Naive thymus-derived CD4-positive, alpha-beta T cell (primary cell): ENCODE data around the gene YY1AP1. TPM values are rescaled to one million over a fixed set of nuclear protein-coding genes. Genes with fewer than 3 reads are reported as not detected.
A peak's percentile ranks its signal among the peaks of the same experiment; 100 is the strongest.
"Not testable (repeated sequence)": the region's sequence is repeated elsewhere in the genome, so short reads cannot be mapped to it uniquely, and the experiment has no call there.

Experiments used
- ATAC-seq: fragments of 150-1000 bp; cut with Tn5 transposase; 2 replicates; pipeline ENCODE4 v1.10.0; 2021; ENCODE audit warnings: mild to moderate bottlenecking, moderate library complexity
- CTCF ChIA-PET: fragments of 350-600 bp; sonication (Branson Sonifier 250); formaldehyde crosslinking; loops from one replicate; lab custom pipeline; 2021; ENCODE audit warnings: antibody characterized with exemption; lab: Charles Lee
- POLR2A ChIA-PET: fragments of 350-600 bp; sonication (Branson Sonifier 250); formaldehyde crosslinking; loops from one replicate; lab custom pipeline; 2021; ENCODE audit warnings: antibody characterized with exemption, inconsistent platforms; lab: Charles Lee
- DNase-seq, 9 donors: peaks; one replicate each; pipeline versions ENCODE4 v3.0.0 to v3.0.0-alpha.2; 2020 to 2022; ENCODE audit warnings: mixed read lengths in 1 of 9
- H3K27ac ChIP-seq: one replicate; pipeline ENCODE4 v1.7.0; 2013; ENCODE audit warnings: mild to moderate bottlenecking, low read depth, low read length, moderate library complexity
- H3K27me3 ChIP-seq, 2 donors: one replicate each; pipeline ENCODE4 v1.7.0; 2013; ENCODE audit warnings: low read length in 2 of 2, mild to moderate bottlenecking in 2 of 2, moderate library complexity in 2 of 2; ENCODE audit not compliant: control insufficient read depth in 2 of 2, insufficient read depth in 2 of 2
- H3K36me3 ChIP-seq, 3 experiments: 1 replicate in 2 of 3; 2 replicates in 1 of 3; pipeline ENCODE4 v1.7.0; 2013; ENCODE audit warnings: low read length in 3 of 3, mild to moderate bottlenecking in 3 of 3, moderate library complexity in 1 of 3; ENCODE audit not compliant: insufficient read depth in 3 of 3, control insufficient read depth in 2 of 3
- H3K4me1 ChIP-seq, 2 donors: one replicate each; pipeline ENCODE4 v1.7.0; 2013; ENCODE audit warnings: low read length in 2 of 2, mild to moderate bottlenecking in 2 of 2, moderate library complexity in 1 of 2; ENCODE audit not compliant: control insufficient read depth in 2 of 2, insufficient read depth in 2 of 2
- H3K4me3 ChIP-seq: 2 replicates; pipeline ENCODE4 v1.7.0; 2013; ENCODE audit warnings: mild to moderate bottlenecking, low read length
- H3K9me3 ChIP-seq, 3 experiments: 1 replicate in 2 of 3; 2 replicates in 1 of 3; pipeline ENCODE4 v1.7.0; 2013; ENCODE audit warnings: low read length in 3 of 3; ENCODE audit not compliant: control insufficient read depth in 2 of 3
- H3K27ac Mint-ChIP-seq, 9 donors: one replicate each; pipeline ENCODE4 v1.8.0; 2020 to 2022; ENCODE audit warnings: mixed read lengths in 9 of 9, mild to moderate bottlenecking in 8 of 9, moderate library complexity in 5 of 9, inconsistent platforms in 2 of 9
- H3K27me3 Mint-ChIP-seq, 5 donors: one replicate each; pipeline ENCODE4 v1.8.0; 2021 to 2022; ENCODE audit warnings: mixed read lengths in 5 of 5, mild to moderate bottlenecking in 1 of 5
- H3K36me3 Mint-ChIP-seq, 5 donors: one replicate each; pipeline ENCODE4 v1.8.0; 2020 to 2022; ENCODE audit warnings: mixed read lengths in 5 of 5, mild to moderate bottlenecking in 3 of 5, inconsistent platforms in 1 of 5
- H3K4me1 Mint-ChIP-seq, 7 donors: one replicate each; pipeline ENCODE4 v1.8.0; 2020 to 2022; ENCODE audit warnings: mixed read lengths in 7 of 7, mild to moderate bottlenecking in 3 of 7, inconsistent platforms in 1 of 7
- H3K4me3 Mint-ChIP-seq, 10 donors: one replicate each; pipeline ENCODE4 v1.8.0; 2020 to 2022; ENCODE audit warnings: mild to moderate bottlenecking in 10 of 10, mixed read lengths in 10 of 10, moderate library complexity in 6 of 10, inconsistent platforms in 2 of 10
- H3K9me3 Mint-ChIP-seq, 11 donors: one replicate each; pipeline ENCODE4 v1.8.0; 2020 to 2022; ENCODE audit warnings: mixed read lengths in 11 of 11, mild to moderate bottlenecking in 4 of 11, inconsistent platforms in 1 of 11, moderate library complexity in 1 of 11
- intact Hi-C, 2 donors: fragments of 100-400 bp; cut with micrococcal nuclease; formaldehyde crosslinking; loops; one replicate each; pipeline ENCODE4 v1.15.1; 2023
- polyA plus RNA-seq, 2 donors: library from polyadenylated mRNA; unstranded; fragments of 300-500 nt; fragmentation: Illumina TruSeq; gene quantifications; one replicate each; pipeline ENCODE4 v1.2.3, GENCODE V29; 2021
- total RNA-seq, 6 experiments: library from RNA in 5 of 6; stranded (reverse) in 5 of 6; gene quantifications; 1 replicate in 5 of 6; 2 replicates in 1 of 6; pipeline ENCODE4 v1.2.3 and lab custom pipeline; 2021 to 2026

Gene YY1AP1
- total and polyA plus RNA-seq, 7 experiments from 2014 or later, result 37.4 to 130 (median 82.8) TPM

GRCh38 chr1:155717041-155717440, 28.5 kb upstream of the YY1AP1 start:
- Histone ChIP-seq H3K36me3 (peaks cover 0 to 31% (median 3%) of the 10 kb centered on the region in 3 experiments), H3K4me3 (no peak overlapping the region), H3K9me3 (no peaks in the 10 kb centered on the region), H3K27ac (no peak overlapping the region), H3K4me1 (no peaks in the 10 kb centered on the region), H3K27me3 (no peaks in the 10 kb centered on the region)
- Mint-ChIP-seq H3K27ac (peak overlapping the region in 3 of 9 donors; percentile 28 to 58 (median 48)), H3K4me3 (peak overlapping the region in 1 of 10 donors; percentile 68), H3K36me3 (peaks cover 0 to 24% (median 8%) of the 10 kb centered on the region in 5 donors), H3K4me1 (peaks cover 0 to 23% (median 4%) of the 10 kb centered on the region in 7 donors), H3K9me3 (no peaks in the 10 kb centered on the region), H3K27me3 (no peaks in the 10 kb centered on the region)
- intact Hi-C loops, result no loop called here
- ChIA-PET CTCF (no interaction called here), POLR2A (no interaction called here)
- ATAC-seq (no peak), DNase-seq (no peak)

- Mint-ChIP-seq H3K4me1 (peaks cover 0 to 21% (median 4%) of the 10 kb centered on the region in 7 donors), H3K27ac (peak overlapping the region in 2 of 9 donors; percentile 44 to 57), H3K4me3 (no peak overlapping the region), H3K36me3 (peaks cover 0 to 22% (median 5%) of the 10 kb centered on the region in 5 donors), H3K9me3 (no peaks in the 10 kb centered on the region), H3K27me3 (no peaks in the 10 kb centered on the region)
- no peak for DNase-seq
- peaks cover 0 to 28% (median 3%) of the 10 kb centered on the region in 3 experiments for H3K36me3 ChIP-seq
- H3K27me3 ChIP-seq, result no peaks in the 10 kb centered on the region
- ChIA-PET CTCF (interaction anchor here (0.5 kb wide), 1 partner anchor 74 kb away, joined by 3 read pairs; no protein-coding TSS in a partner anchor), POLR2A (interaction anchor here (0.6 kb wide), 1 partner anchor 20 kb away, joined by 3 read pairs; no protein-coding TSS in a partner anchor)
- H3K9me3 ChIP-seq, result no peaks in the 10 kb centered on the region
- no peak for ATAC-seq
- no peak overlapping the region for H3K4me3 ChIP-seq
- intact Hi-C loops, result no loop called here
- no peak overlapping the region for H3K27ac ChIP-seq
- H3K4me1 ChIP-seq, result no peaks in the 10 kb centered on the region
These were observed 27.2 kb upstream of the YY1AP1 start for GRCh38 chr1:155715777-155716176.

GRCh38 chr1:155715056-155715455, 26.5 kb upstream of the YY1AP1 start:
- Mint-ChIP-seq H3K4me1 (peaks cover 0 to 21% (median 4%) of the 10 kb centered on the region in 7 donors), H3K27ac (peak overlapping the region in 2 of 9 donors; percentile 17 to 38), H3K36me3 (peaks cover 0 to 20% (median 5%) of the 10 kb centered on the region in 5 donors)
- H3K36me3 ChIP-seq, result peaks cover 0 to 28% (median 3%) of the 10 kb centered on the region in 3 experiments
- H3K27ac ChIP-seq, H3K9me3 ChIP-seq, H3K4me3 Mint-ChIP-seq, intact Hi-C loops, H3K9me3 Mint-ChIP-seq, H3K27me3 Mint-ChIP-seq, H3K4me3 ChIP-seq, DNase-seq, H3K4me1 ChIP-seq, CTCF ChIA-PET, H3K27me3 ChIP-seq, POLR2A ChIA-PET, ATAC-seq: not testable (repeated sequence)

GRCh38 chr1:155713075-155713474, 24.5 kb upstream of the YY1AP1 start:
- CTCF ChIA-PET, result no interaction called here
- POLR2A ChIA-PET, result no interaction called here
- peak overlapping the region in 1 of 9 donors; percentile 29 for H3K27ac Mint-ChIP-seq

GRCh38 chr1:155712636-155713035, 24.1 kb upstream of the YY1AP1 start:
- DNase-seq, result peak in 2 of 9 donors; percentile 2 to 8
- Mint-ChIP-seq H3K36me3 (peaks cover 0 to 23% (median 5%) of the 10 kb centered on the region in 5 donors), H3K4me1 (peaks cover 4 to 24% (median 9%) of the 10 kb centered on the region in 7 donors)
- POLR2A ChIA-PET, H3K4me3 Mint-ChIP-seq, H3K4me1 ChIP-seq, H3K27ac Mint-ChIP-seq, H3K27me3 ChIP-seq, H3K9me3 Mint-ChIP-seq, intact Hi-C loops, H3K4me3 ChIP-seq, H3K27ac ChIP-seq, H3K27me3 Mint-ChIP-seq, H3K9me3 ChIP-seq: not testable (repeated sequence)
- ATAC-seq, result peak; percentile 12
- CTCF ChIA-PET, result interaction anchor here (0.6 kb wide), 1 partner anchor 432 kb away, joined by 3 read pairs; no protein-coding TSS in a partner anchor
- H3K36me3 ChIP-seq, result peaks cover 0 to 29% (median 0%) of the 10 kb centered on the region in 3 experiments

More at GRCh38 chr1:155713075-155713474, 24.5 kb upstream of the YY1AP1 start:
- H3K9me3 Mint-ChIP-seq, result peaks cover 0 to 2% (median 0%) of the 10 kb centered on the region in 11 donors
- Histone ChIP-seq H3K27ac (no peak overlapping the region), H3K9me3 (no peaks in the 10 kb centered on the region), H3K4me1 (no peaks in the 10 kb centered on the region), H3K4me3 (no peak overlapping the region), H3K27me3 (no peaks in the 10 kb centered on the region), H3K36me3 (peaks cover 0 to 29% (median 0%) of the 10 kb centered on the region in 3 experiments)
- peaks cover 0 to 23% (median 5%) of the 10 kb centered on the region in 5 donors for H3K36me3 Mint-ChIP-seq
- H3K27me3 Mint-ChIP-seq, result no peaks in the 10 kb centered on the region
- no peak for ATAC-seq
- DNase-seq, result no peak
- no peak overlapping the region for H3K4me3 Mint-ChIP-seq
- intact Hi-C loops, result no loop called here
- peaks cover 0 to 23% (median 6%) of the 10 kb centered on the region in 7 donors for H3K4me1 Mint-ChIP-seq

- ATAC-seq, DNase-seq, H3K27me3 Mint-ChIP-seq, H3K27me3 ChIP-seq, H3K27ac ChIP-seq, intact Hi-C loops, H3K4me1 ChIP-seq, CTCF ChIA-PET, H3K9me3 Mint-ChIP-seq, H3K9me3 ChIP-seq, H3K27ac Mint-ChIP-seq, H3K4me3 ChIP-seq, H3K4me3 Mint-ChIP-seq, POLR2A ChIA-PET: not testable (repeated sequence)
- H3K4me1 Mint-ChIP-seq, result peaks cover 7 to 17% (median 11%) of the 10 kb centered on the region in 7 donors
- H3K36me3 ChIP-seq, result peaks cover 0 to 29% (median 0%) of the 10 kb centered on the region in 3 experiments
- H3K36me3 Mint-ChIP-seq, result peaks cover 0 to 17% (median 5%) of the 10 kb centered on the region in 5 donors
These were observed 22.9 kb upstream of the YY1AP1 start for GRCh38 chr1:155711457-155711856.
